ENCODE data around the gene ITPK1. TPM values are rescaled to one million over a fixed set of nuclear protein-coding genes. Genes with fewer than 3 reads are reported as not detected.
"Not testable (repeated sequence)": the region's sequence is repeated elsewhere in the genome, so short reads cannot be mapped to it uniquely, and the experiment has no call there.

The ITPK1 gene
- total RNA-seq, 2 experiments from 2014 or later: 12.2 to 18.9 TPM

DNA sequence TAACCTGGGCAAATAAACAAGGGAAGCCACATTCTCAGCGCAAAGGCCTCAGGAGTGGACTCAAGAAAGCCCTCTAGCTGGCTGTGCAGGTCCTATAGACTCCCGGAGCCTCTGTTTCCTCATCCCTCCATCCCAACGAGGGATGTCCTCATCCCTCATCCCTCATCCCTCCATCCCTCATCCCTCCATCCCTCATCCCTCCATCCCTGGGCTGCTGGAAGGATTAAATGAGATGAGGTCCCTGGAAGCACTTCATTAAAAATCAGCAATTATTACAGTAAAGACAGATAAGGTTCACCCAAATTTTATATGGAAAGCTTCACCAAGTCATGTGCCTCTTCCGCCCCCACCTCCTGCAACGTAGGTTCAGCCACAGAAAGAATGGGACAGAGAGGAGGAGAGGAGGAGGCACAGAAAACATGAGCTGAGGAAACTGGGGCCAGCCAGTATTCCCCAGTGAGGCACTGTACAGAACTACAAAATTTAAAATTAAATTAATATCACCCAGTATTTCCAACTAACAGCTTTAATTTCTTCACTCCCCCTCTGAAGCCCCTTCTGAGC, 4.8 kb downstream of the ITPK1 start:
- no peak overlapping the region for H3K27ac Mint-ChIP-seq
- H3K4me3 Mint-ChIP-seq: no peak overlapping the region
- no peak for DNase-seq
- H3K4me1 Mint-ChIP-seq (ENCODE audit: low read depth): peaks cover 19% of the 10 kb centered on the region
- H3K36me3 Mint-ChIP-seq (ENCODE audit: low read depth): no peaks in the 10 kb centered on the region
- H3K27me3 Mint-ChIP-seq (ENCODE audit: low read depth): no peaks in the 10 kb centered on the region
- CTCF ChIA-PET: interaction anchor here (0.6 to 7.6 kb wide), 3 partner anchors 20 to 28 kb away, joined by 3 to 100 read pairs (median 5); no protein-coding TSS in a partner anchor
- H3K9me3 Mint-ChIP-seq: no peaks in the 10 kb centered on the region
- intact Hi-C loops (cut with micrococcal nuclease): loop anchor here (10.0 kb wide), 1 partner anchor 794 kb away; no protein-coding TSS in a partner anchor

DNA sequence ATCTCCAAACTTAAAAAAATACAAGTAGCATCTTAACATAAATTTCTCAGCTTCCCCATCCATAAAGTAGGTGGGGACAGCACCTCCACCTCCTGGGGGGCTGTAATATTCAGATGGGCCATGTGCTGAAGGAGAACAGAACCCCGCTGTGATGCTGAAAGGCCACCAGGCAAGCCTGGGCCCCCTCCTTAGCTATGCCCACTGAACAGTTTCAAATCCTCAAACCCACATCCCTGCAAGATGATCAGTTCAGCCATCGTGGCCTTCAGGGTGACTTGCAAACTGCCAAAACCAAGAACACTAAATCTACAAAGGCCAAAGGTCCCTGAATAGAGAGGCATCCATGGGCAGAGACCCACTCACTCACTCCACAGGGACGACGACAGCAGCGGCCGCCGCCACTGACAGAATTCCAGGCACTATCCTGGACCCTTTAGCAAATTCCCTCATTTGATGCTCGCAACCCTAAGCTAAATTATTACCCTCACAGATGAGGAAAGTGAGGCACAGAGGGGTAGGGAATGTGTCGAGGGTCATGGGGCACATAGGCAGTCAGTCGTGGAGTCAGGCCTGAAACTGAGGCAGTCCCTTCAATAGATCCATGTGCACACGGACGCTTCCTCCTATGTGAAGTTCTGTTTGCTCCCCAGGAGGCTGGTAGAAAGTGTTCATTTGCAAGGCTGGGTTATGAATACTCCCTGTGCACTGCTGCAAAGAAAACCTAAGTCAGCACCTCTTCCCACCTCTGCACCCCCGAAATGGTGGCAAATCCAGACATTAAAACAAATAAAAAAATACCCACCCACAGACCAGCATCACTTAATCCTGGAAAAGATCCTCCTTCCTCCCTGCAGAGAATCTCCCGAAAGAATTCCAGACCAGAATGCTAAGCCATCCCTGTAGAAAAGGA, 5.9 kb downstream of the ITPK1 start:
- H3K27ac Mint-ChIP-seq: no peak overlapping the region
- H3K36me3 Mint-ChIP-seq (ENCODE audit: low read depth): no peaks in the 10 kb centered on the region
- H3K4me3 Mint-ChIP-seq: no peak overlapping the region
- H3K4me1 Mint-ChIP-seq (ENCODE audit: low read depth): peaks cover 19% of the 10 kb centered on the region
- DNase-seq: no peak
- CTCF ChIA-PET: interaction anchor here (0.8 kb wide), 1 partner anchor 48 kb away, joined by 3 read pairs; no protein-coding TSS in a partner anchor
- no peaks in the 10 kb centered on the region for H3K27me3 Mint-ChIP-seq (ENCODE audit: low read depth)
- no peaks in the 10 kb centered on the region for H3K9me3 Mint-ChIP-seq
- intact Hi-C loops (cut with micrococcal nuclease): loop anchor here (10.0 kb wide), 1 partner anchor 795 kb away; no protein-coding TSS in a partner anchor

DNA sequence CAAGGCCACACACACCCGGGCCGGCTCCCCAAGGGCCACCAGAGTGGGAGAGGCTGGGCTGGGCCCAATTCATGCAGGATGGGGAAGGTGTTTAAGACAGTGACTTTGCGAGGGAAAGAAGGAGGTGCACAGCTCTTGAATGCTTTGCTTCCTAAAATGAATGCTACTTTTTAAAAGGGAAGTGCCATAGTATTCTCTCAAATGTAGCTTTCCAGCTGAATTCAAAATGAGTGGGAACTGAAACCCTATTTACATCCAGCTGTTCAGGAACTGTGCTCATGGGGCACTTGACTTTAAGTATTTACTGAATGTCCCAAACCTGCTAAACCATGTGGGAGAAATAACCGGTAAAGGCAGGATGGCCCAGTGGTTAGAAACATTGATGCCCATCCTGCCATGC, 7.6 kb downstream of the ITPK1 start:
- Mint-ChIP-seq H3K4me3 (no peak overlapping the region), H3K9me3 (no peaks in the 10 kb centered on the region), H3K4me1 (ENCODE audit: low read depth) (peaks cover 19% of the 10 kb centered on the region), H3K27ac (no peak overlapping the region), H3K27me3 (ENCODE audit: low read depth) (no peaks in the 10 kb centered on the region), H3K36me3 (ENCODE audit: low read depth) (no peaks in the 10 kb centered on the region)
- CTCF ChIA-PET: interaction anchor here (0.6 to 1.1 kb wide), 2 partner anchors 25 to 34 kb away, joined by 3 to 4 read pairs; no protein-coding TSS in a partner anchor
- intact Hi-C loops (cut with micrococcal nuclease): no loop called here
- no peak for DNase-seq

DNA sequence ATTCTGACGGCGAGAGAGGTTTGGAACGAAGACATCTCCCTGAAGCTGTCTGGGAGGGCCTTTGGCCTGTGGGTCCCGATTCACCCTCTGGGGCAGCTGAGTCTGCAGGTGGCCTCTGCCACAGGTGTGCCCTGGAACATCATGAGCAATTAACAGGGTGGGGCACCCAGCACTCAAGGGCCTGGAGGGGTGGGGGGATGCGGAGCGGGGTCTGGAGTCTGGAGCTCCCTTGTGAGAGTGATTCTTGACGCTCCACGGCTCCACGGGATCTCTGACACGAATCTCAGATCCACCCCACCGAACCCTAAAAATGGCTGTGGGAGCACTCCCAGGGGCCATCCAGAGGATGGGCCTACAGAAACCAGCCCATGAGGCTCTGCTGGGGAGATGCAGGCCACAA, 8.3 kb downstream of the ITPK1 start:
- CTCF ChIA-PET: interaction anchor here (0.6 kb wide), 1 partner anchor 61 kb away, joined by 3 read pairs; no protein-coding TSS in a partner anchor

DNA sequence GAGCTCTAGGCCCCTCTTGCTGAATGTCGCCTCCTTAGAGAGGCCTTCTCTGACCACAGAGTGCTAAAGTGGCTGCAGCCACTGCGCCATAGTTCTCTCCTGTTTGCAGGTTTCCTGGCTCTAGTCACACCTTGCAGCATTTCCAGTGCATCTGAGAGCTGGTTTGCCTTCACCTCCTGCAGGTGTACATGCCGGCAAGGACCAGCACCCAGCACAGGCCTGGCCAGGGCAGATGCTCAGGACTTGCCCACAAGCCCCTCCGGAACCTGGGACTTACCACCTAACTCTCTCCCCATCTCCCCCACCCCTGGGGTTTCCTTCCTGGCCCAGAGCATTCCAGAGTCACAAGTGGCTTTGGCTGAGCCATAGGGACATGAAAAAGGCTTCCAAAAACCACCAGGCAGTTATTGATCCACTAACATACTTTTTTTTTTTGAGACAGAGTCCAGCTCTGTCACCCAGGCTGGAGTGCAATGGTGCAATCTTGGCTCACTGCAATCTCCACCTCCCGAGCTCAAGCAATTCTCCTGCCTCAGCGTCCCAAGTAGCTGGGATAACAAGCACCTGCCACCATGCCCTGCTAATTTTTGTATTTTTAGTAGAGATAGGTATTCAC, 9.1 kb downstream of the ITPK1 start:
- CTCF ChIA-PET: interaction anchor here (1.7 kb wide), 1 partner anchor 155 kb away, joined by 6 read pairs; no protein-coding TSS in a partner anchor
- no peaks in the 10 kb centered on the region for H3K36me3 Mint-ChIP-seq (ENCODE audit: low read depth)
- peaks cover 18% of the 10 kb centered on the region for H3K4me1 Mint-ChIP-seq (ENCODE audit: low read depth)
- H3K27ac Mint-ChIP-seq: no peak overlapping the region
- no peak for DNase-seq
- intact Hi-C loops (cut with micrococcal nuclease): no loop called here
- H3K27me3 Mint-ChIP-seq (ENCODE audit: low read depth): no peaks in the 10 kb centered on the region
- no peak overlapping the region for H3K4me3 Mint-ChIP-seq
- no peaks in the 10 kb centered on the region for H3K9me3 Mint-ChIP-seq

More for the DNA sequence above, 8.3 kb downstream of the ITPK1 start:
- Mint-ChIP-seq H3K4me1 (ENCODE audit: low read depth) (peaks cover 16% of the 10 kb centered on the region), H3K27me3 (ENCODE audit: low read depth) (no peaks in the 10 kb centered on the region), H3K9me3 (no peaks in the 10 kb centered on the region), H3K27ac (no peak overlapping the region), H3K36me3 (ENCODE audit: low read depth) (no peaks in the 10 kb centered on the region), H3K4me3 (no peak overlapping the region)
- DNase-seq: no peak
- intact Hi-C loops (cut with micrococcal nuclease): no loop called here

DNA sequence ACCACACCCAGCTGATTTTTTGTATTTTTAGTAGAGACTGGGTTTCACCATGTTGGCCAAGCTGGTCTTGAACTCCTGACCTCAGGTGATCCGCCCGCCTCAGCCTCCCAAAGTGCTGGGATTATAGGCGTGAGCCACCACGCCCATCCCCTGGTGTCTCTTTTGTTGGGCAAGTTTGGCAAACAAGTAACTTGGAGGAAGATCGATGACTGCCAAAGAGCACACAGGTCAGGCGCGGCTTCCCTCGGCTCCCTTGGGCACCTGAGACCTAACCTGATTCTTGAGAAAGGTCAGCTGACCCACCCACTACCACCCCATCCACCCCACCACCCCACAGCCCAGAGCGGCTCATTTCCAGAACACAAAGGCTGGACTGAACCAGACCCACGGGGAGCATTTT, 9.9 kb downstream of the ITPK1 start:
- H3K9me3 Mint-ChIP-seq; H3K27me3 Mint-ChIP-seq (ENCODE audit: low read depth); H3K36me3 Mint-ChIP-seq (ENCODE audit: low read depth); H3K27ac Mint-ChIP-seq; intact Hi-C loops (cut with micrococcal nuclease); H3K4me3 Mint-ChIP-seq; DNase-seq: not testable (repeated sequence)
- peaks cover 18% of the 10 kb centered on the region for H3K4me1 Mint-ChIP-seq (ENCODE audit: low read depth)
- CTCF ChIA-PET: interaction anchor here (0.7 to 4.4 kb wide), 3 partner anchors 7 to 154 kb away, joined by 3 to 36 read pairs (median 6); no protein-coding TSS in a partner anchor

DNA sequence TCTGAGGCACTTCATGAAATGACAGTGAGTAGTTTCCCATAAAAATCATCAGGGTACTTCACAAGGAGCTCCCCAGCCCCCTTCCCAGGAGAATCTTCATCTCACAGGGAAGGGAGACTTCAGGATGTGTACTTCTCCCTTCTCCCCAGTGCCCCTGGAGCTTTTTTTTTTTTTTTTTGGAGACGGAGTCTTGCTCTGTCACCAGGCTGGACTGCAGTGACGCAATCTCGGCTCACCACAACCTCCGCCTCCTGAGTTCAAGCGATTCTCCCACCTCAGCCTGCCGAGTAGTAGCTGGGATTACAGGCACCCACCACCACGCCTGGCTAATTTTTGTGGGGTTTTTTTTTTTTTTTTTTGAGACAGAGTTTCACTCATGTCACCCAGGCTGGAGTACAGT, 10.4 kb downstream of the ITPK1 start:
- H3K4me3 Mint-ChIP-seq: no peak overlapping the region
- CTCF ChIA-PET: interaction anchor here (0.7 to 4.4 kb wide), 3 partner anchors 8 to 154 kb away, joined by 3 to 36 read pairs (median 6); no protein-coding TSS in a partner anchor
- peaks cover 20% of the 10 kb centered on the region for H3K4me1 Mint-ChIP-seq (ENCODE audit: low read depth)
- H3K27ac Mint-ChIP-seq: no peak overlapping the region
- no peaks in the 10 kb centered on the region for H3K9me3 Mint-ChIP-seq
- H3K27me3 Mint-ChIP-seq (ENCODE audit: low read depth): no peaks in the 10 kb centered on the region
- H3K36me3 Mint-ChIP-seq (ENCODE audit: low read depth): no peaks in the 10 kb centered on the region
- no peak for DNase-seq
- intact Hi-C loops (cut with micrococcal nuclease): no loop called here

DNA sequence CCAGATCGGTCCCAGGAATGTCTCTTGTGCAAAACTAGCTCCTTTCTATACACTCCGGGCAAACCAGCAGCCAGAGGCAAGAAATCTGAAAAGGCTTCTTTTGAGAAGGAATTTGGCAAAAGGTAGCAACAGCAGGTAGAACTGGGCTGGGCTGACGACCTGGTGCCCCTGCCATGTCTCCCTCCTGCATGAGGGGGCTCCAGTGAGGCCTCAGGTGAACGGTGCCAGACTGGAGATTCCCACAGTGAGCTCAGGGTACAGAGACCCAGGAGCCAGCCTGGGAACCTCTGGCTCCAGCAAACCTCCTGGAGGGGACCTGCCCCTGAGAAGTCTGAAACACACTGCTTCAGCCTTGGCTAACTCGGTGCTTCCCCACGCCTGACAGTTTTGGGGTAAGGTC, 10.8 kb downstream of the ITPK1 start:
- Mint-ChIP-seq H3K27me3 (ENCODE audit: low read depth) (no peaks in the 10 kb centered on the region), H3K9me3 (no peaks in the 10 kb centered on the region), H3K27ac (no peak overlapping the region), H3K4me1 (ENCODE audit: low read depth) (peaks cover 20% of the 10 kb centered on the region), H3K36me3 (ENCODE audit: low read depth) (no peaks in the 10 kb centered on the region), H3K4me3 (no peak overlapping the region)
- CTCF ChIA-PET: interaction anchor here (1.7 to 4.4 kb wide), 2 partner anchors 8 to 153 kb away, joined by 6 to 36 read pairs; no protein-coding TSS in a partner anchor
- intact Hi-C loops (cut with micrococcal nuclease): no loop called here
- DNase-seq: no peak

DNA sequence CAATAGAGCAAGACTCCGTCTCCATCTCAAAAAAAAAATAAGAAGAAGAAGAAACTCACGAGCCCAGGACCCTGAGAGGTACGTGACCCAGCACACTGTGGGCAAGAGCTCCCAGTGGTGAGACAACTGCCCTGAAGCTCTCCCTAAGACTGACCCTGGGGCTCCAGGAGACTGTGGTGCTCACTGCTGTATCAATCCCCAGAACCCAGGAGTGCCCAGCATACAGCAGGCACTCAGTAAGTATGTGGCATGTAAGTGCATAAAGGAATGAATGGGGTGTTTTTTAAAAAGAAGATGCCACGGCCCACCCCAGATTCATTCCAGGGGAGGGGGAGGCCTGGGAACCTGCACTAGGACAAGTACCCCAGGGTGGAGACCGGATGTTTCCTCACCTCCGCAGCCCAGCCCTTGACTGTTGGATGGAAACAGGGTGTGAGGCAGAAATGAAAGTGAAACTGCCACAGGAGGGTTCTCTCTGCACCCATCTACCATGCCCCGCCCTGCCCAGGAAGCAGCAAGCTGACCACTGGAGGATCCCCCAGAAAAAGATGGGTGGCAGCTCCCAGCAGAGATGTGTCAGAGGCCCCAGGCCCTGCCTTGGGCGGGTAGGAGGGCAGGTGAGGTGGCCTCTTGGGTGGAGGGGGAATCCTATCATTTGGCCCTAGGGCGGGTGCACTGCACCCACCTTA, 12.2 kb downstream of the ITPK1 start:
- H3K27ac Mint-ChIP-seq: peak overlapping the region; percentile 59
- peaks cover 20% of the 10 kb centered on the region for H3K4me1 Mint-ChIP-seq (ENCODE audit: low read depth)
- intact Hi-C loops (cut with micrococcal nuclease): no loop called here
- CTCF ChIA-PET: interaction anchor here (4.4 kb wide), 1 partner anchor 10 kb away, joined by 36 read pairs; no protein-coding TSS in a partner anchor
- peak; percentile 79 for DNase-seq
- H3K36me3 Mint-ChIP-seq (ENCODE audit: low read depth): no peaks in the 10 kb centered on the region
- H3K27me3 Mint-ChIP-seq (ENCODE audit: low read depth): no peaks in the 10 kb centered on the region
- no peaks in the 10 kb centered on the region for H3K9me3 Mint-ChIP-seq
- peak overlapping the region; percentile 34 for H3K4me3 Mint-ChIP-seq

DNA sequence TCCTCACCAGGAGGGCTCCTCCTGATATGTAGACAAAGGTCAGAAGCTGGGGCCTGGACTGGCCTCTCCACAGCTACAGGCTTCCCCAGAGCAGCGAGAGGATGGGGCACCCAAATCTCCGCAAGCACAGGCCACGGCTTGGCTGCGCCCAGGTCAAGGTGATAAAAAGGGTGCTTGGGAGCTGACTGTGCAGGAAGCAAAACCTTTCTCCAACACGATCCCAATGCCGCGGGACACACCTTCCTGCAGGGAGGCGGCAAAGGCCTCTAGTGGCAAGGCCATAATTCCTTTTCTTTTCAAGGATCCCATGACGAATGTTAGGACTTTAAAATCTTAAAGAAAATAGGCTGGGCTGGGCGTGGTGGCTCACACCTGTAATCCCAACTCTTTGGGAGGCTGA, 13.6 kb downstream of the ITPK1 start:
- CTCF ChIA-PET: interaction anchor here (1.1 to 4.4 kb wide), 3 partner anchors 11 to 77 kb away, joined by 3 to 36 read pairs (median 6); partner anchors contain the start of gene ITPK1
- no peak overlapping the region for H3K4me3 Mint-ChIP-seq
- intact Hi-C loops (cut with micrococcal nuclease): no loop called here
- H3K4me1 Mint-ChIP-seq (ENCODE audit: low read depth): peaks cover 20% of the 10 kb centered on the region
- H3K9me3 Mint-ChIP-seq: no peaks in the 10 kb centered on the region
- DNase-seq: no peak
- no peaks in the 10 kb centered on the region for H3K27me3 Mint-ChIP-seq (ENCODE audit: low read depth)
- H3K36me3 Mint-ChIP-seq (ENCODE audit: low read depth): no peaks in the 10 kb centered on the region
- H3K27ac Mint-ChIP-seq: no peak overlapping the region

DNA sequence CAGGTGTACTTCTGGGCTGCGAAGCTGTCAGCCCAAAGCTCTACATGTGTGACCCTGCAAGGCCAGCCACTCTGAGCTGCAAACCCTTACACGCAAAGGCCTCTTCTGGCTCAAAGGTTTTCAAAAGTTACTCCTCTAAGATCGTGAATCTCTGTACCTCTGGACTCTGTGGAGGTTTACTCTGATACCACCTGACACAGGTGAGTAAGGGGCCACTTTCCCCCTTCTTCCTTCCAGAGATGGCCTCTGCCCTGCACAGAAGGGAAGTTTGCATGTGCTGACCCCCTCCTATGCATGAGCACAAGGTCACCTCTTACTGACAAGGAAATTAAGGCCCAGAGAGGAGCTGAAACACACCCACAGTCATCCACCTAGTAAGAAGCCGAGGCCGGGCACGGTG, 14.5 kb downstream of the ITPK1 start:
- CTCF ChIA-PET: interaction anchor here (1.0 to 4.4 kb wide), 4 partner anchors 12 to 149 kb away, joined by 3 to 36 read pairs (median 5); no protein-coding TSS in a partner anchor

More for the DNA sequence above, 14.5 kb downstream of the ITPK1 start:
- no peak overlapping the region for H3K27ac Mint-ChIP-seq
- H3K27me3 Mint-ChIP-seq (ENCODE audit: low read depth): no peaks in the 10 kb centered on the region
- H3K4me1 Mint-ChIP-seq (ENCODE audit: low read depth): peaks cover 20% of the 10 kb centered on the region
- H3K36me3 Mint-ChIP-seq (ENCODE audit: low read depth): no peaks in the 10 kb centered on the region
- no peak for DNase-seq
- H3K4me3 Mint-ChIP-seq: no peak overlapping the region
- intact Hi-C loops (cut with micrococcal nuclease): no loop called here
- H3K9me3 Mint-ChIP-seq: no peaks in the 10 kb centered on the region

Data from activated naive CD4-positive, alpha-beta T cell treated with anti-CD3 and anti-CD28 coated beads for 36 hours (primary cell).